Skeletal muscle tissue (tissue), 4 donors: ENCODE measurements around the gene KCNIP4. TPM values are rescaled to one million over a fixed set of nuclear protein-coding genes. Genes with fewer than 3 reads are reported as not detected.

Source experiments
- H3K27ac ChIP-seq: one replicate; pipeline ENCODE4 v1.7.0; 2013; ENCODE audit warnings: mild to moderate bottlenecking, low read depth, low read length, inconsistent platforms
- H3K27me3 ChIP-seq, 3 donors: one replicate each; pipeline ENCODE4 v1.7.0; 2013; ENCODE audit warnings: low read length in 3 of 3; ENCODE audit not compliant: control insufficient read depth in 3 of 3, insufficient read depth in 3 of 3
- H3K36me3 ChIP-seq, 3 donors: one replicate each; pipeline ENCODE4 v1.7.0; 2013; ENCODE audit warnings: low read length in 3 of 3; ENCODE audit not compliant: control insufficient read depth in 3 of 3, insufficient read depth in 3 of 3
- H3K4me1 ChIP-seq, 3 donors: one replicate each; pipeline ENCODE4 v1.7.0; 2013; ENCODE audit warnings: low read length in 3 of 3, mild to moderate bottlenecking in 3 of 3; ENCODE audit not compliant: control insufficient read depth in 3 of 3, insufficient read depth in 3 of 3
- H3K4me3 ChIP-seq, 3 donors: one replicate each; pipeline ENCODE4 v1.7.0; 2013; ENCODE audit warnings: low read length in 3 of 3
- H3K9ac ChIP-seq, 3 donors: one replicate each; pipeline ENCODE4 v1.7.0; 2013; ENCODE audit warnings: low read length in 3 of 3, mild to moderate bottlenecking in 3 of 3, moderate library complexity in 2 of 3, low read depth in 1 of 3
- H3K9me3 ChIP-seq, 3 donors: one replicate each; pipeline ENCODE4 v1.7.0; 2013; ENCODE audit warnings: low read length in 3 of 3; ENCODE audit not compliant: control insufficient read depth in 3 of 3
- total RNA-seq: library from RNA; depleted of rRNA; stranded (reverse); fragments of >200 nt; gene quantifications from one replicate; pipeline ENCODE4 v1.2.3, GENCODE V29; 2014
- donor health status: Osteomylitis.

KCNIP4 gene
- total RNA-seq, 1 donor from 2014 or later = 0.52 TPM

DNA sequence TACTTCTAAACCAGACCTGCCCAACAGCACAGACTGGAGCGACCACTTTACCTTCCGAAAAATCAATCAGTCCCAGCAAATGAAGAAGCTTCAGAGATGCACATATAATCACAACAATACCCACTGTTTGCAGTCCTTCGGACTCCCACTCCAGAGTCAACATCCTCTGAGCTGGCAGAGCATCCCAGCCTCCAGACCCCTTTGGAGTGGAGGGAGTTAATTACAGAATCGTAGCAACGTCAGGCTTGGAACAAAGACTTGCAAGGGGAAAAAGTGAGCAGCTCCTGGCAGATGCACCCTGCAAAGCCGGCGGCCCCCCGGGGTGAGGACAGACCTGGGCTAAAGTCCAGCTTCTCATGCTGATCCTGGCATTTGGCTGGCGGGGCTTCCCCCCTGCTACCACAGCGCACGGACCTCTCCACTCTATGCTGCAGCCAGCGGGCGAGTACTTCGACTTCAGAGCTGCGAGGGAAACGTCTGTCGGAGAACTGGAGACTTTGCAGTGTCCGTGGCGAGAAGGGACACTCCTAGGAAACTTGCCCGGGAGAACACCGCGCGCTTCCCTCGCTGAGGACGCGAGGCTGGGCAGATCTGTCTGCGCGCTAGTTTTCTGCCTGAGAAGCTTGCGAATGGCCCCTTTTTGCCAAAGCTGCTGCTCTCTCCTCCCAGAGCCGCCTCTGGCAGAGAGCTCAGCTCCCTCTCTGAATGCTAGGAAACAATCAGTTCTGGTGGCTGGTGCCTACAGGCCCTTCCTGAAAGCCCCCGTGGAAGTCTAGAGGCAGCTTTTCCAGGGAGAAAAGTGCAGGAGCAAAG, 964.6 kb downstream of the KCNIP4 start:
- no peak overlapping the region for H3K9ac ChIP-seq
- H3K9me3 ChIP-seq = no peaks in the 10 kb centered on the region
- no peaks in the 10 kb centered on the region for H3K4me1 ChIP-seq
- H3K27ac ChIP-seq = no peak overlapping the region
- no peak overlapping the region for H3K4me3 ChIP-seq
- peaks cover 0 to 15% (median 0%) of the 10 kb centered on the region in 3 donors for H3K27me3 ChIP-seq
- no peaks in the 10 kb centered on the region for H3K36me3 ChIP-seq

DNA sequence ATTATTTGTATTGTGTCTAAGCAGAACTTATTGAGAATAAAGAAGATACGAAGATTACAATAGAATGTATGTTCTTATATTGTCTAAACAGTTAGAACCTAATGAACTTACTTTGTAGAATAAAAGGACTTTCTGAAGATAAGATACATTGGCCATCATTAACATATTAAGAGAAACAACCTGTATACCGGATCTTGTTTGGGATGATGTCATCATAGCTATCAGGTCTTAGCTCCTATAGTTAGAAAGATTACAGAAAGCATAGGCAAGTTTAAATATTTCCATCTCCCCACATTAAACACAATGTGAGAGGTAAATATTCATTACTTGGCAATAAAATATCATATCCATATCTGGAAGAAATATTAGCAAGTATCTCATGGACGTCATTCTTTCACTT, 966.0 kb downstream of the KCNIP4 start:
- Histone ChIP-seq H3K36me3 (no peaks in the 10 kb centered on the region), H3K27ac (no peak overlapping the region), H3K4me1 (no peaks in the 10 kb centered on the region), H3K9ac (no peak overlapping the region), H3K4me3 (no peak overlapping the region), H3K9me3 (no peaks in the 10 kb centered on the region), H3K27me3 (peaks cover 0 to 15% (median 0%) of the 10 kb centered on the region in 3 donors)

DNA sequence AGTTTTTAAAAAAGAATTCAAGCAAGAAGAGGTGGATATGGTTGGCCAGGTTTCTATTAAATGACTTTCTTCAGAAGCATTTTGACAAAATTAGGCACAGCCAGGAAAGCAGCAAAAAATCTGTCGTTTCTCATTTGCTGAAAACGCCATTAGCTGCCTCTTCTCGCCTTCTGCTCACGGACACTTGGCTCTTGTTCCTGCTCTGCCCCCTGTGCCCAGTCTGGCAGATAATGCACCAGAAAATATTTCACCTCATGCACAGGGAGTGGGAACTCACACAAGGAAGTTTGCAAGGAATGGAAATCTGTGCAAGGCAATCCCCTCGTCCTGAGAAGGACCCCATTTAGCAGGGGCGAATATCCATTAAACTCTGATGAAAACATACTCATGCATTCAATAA, 988.3 kb downstream of the KCNIP4 start:
- Histone ChIP-seq H3K9me3 (no peaks in the 10 kb centered on the region), H3K27ac (no peak overlapping the region), H3K27me3 (no peaks in the 10 kb centered on the region), H3K4me1 (no peaks in the 10 kb centered on the region), H3K4me3 (no peak overlapping the region), H3K9ac (no peak overlapping the region), H3K36me3 (no peaks in the 10 kb centered on the region)

DNA sequence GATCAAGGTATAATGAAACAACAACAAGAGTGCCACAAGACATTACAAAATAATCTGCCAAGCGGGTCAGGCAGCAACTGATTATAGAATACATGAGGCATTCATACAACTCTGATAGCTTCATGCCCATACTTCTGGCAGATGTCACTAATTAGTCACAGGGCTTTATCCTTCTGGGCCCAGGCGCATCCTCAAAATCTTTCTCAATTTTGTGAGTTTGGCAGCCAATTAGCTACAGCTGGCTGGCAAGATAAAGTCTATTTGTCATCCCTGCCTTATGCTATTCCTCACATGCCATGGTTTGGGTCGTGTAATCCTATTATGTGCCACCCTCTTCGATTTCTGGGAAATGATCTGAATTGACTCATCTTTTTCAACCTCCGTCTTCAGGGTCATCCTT, 994.0 kb downstream of the KCNIP4 start:
- H3K4me1 ChIP-seq = no peaks in the 10 kb centered on the region
- no peaks in the 10 kb centered on the region for H3K36me3 ChIP-seq
- no peak overlapping the region for H3K27ac ChIP-seq
- no peaks in the 10 kb centered on the region for H3K9me3 ChIP-seq
- no peak overlapping the region for H3K4me3 ChIP-seq
- no peaks in the 10 kb centered on the region for H3K27me3 ChIP-seq
- no peak overlapping the region for H3K9ac ChIP-seq

DNA sequence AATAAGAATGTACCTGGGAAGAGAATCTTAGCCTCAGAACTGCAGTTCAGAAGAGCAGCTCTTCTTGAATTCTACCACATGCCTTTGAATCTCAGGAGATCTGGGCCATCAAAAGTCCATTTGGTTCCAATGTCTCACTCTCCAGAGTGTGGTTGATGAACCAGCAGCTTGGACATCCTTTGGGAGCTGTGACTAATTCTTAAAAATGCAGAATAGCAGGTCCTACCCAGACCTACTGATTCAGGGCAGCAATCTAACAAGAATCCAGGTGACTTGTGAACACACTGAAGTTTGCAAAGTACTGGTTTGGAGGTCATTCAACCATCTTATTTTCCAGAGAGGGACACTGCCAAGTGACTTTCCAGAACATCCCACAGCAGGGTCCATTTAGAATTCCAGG, 1003.6 kb downstream of the KCNIP4 start:
- Histone ChIP-seq H3K27me3 (no peaks in the 10 kb centered on the region), H3K36me3 (no peaks in the 10 kb centered on the region), H3K9ac (no peak overlapping the region), H3K27ac (no peak overlapping the region), H3K9me3 (peaks cover 0 to 4% (median 0%) of the 10 kb centered on the region in 3 donors), H3K4me1 (no peaks in the 10 kb centered on the region), H3K4me3 (no peak overlapping the region)

DNA sequence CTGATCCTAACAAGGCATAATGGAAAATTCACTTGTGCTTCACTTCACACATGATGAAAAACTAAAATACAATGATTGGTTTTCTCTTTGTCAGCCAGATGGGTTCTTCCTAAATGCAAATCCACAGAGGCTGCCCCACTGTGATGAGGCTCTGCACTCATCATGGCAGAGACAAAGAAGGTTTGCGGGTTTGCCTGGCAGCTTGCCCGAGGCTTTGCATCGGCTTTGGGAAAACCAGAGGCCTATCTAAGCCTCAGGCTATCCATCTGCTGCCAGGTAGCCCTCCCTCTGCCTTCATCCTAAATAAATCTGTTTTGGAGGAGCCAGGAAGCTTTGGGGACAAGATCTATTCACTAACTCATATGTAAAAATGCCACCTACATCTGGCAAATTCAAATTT, 1004.1 kb downstream of the KCNIP4 start:
- H3K4me1 ChIP-seq = no peaks in the 10 kb centered on the region
- no peaks in the 10 kb centered on the region for H3K36me3 ChIP-seq
- peaks cover 0 to 4% (median 0%) of the 10 kb centered on the region in 3 donors for H3K9me3 ChIP-seq
- no peak overlapping the region for H3K9ac ChIP-seq
- H3K27me3 ChIP-seq = no peaks in the 10 kb centered on the region
- no peak overlapping the region for H3K4me3 ChIP-seq
- no peak overlapping the region for H3K27ac ChIP-seq

DNA sequence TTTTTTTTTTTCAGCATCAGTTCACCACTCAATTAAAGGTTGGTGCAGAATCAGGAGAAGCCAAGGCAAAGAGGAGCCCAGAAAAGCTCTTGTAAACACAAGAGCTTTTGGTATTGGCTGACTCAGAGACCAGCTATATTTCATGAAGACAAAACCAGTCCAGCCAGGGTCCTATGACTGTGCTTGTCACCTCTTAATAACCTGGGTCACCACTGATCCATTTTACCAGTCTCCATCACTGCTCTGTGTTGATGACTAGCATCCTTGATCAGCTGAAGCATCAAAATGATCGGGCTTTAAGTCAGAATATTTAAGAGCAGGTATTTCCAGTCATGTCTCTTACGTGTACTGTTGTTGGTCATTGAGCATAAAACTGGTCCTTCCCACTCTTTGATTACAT, 1010.4 kb downstream of the KCNIP4 start:
- Histone ChIP-seq H3K27ac (no peak overlapping the region), H3K4me3 (no peak overlapping the region), H3K27me3 (no peaks in the 10 kb centered on the region), H3K36me3 (no peaks in the 10 kb centered on the region), H3K4me1 (no peaks in the 10 kb centered on the region), H3K9me3 (no peaks in the 10 kb centered on the region), H3K9ac (no peak overlapping the region)

DNA sequence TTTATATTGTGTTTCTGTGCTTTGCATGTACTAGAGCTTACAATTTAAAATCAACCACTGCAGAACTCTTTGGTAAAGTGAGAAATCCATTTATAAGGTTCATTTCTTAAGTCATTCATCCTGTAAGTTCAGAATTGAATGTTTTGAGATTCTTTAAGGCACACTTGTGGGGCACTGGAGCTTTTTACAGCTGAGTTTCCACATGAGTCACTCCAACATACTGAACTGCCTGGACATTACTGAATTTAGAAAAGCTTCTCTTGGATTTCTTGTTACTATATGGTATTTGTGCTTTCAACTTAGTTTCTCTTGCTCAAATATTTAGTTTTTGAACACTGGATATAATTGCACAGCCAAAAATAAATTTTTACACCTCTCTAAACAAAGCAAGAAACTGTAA, 1022.0 kb downstream of the KCNIP4 start:
- no peaks in the 10 kb centered on the region for H3K27me3 ChIP-seq

DNA sequence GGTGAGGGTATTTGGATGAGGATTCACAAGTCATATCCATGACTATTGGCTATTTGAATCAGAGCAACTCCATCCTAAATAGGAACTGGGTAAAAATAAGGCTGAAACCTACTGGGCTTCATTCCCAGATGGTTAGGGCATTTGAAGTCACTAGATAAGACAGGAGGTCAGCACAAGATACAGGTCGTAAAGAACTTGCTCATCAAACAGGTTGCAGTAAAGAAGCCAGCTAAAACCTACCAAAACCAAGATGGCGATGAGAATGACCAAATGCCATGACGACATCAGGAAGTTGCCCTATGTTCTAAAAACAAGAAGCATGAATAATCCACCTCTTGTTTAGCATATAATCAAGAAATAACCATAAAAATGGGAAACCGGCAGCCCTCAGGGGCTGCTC, 1023.4 kb downstream of the KCNIP4 start:
- H3K36me3 ChIP-seq = no peaks in the 10 kb centered on the region
- no peaks in the 10 kb centered on the region for H3K4me1 ChIP-seq
- no peak overlapping the region for H3K9ac ChIP-seq
- H3K27ac ChIP-seq = no peak overlapping the region
- H3K27me3 ChIP-seq = no peaks in the 10 kb centered on the region
- H3K4me3 ChIP-seq = no peak overlapping the region
- no peaks in the 10 kb centered on the region for H3K9me3 ChIP-seq

More for the DNA sequence above, 1022.0 kb downstream of the KCNIP4 start:
- Histone ChIP-seq H3K27ac (no peak overlapping the region), H3K9ac (no peak overlapping the region), H3K4me1 (no peaks in the 10 kb centered on the region), H3K36me3 (no peaks in the 10 kb centered on the region), H3K9me3 (no peaks in the 10 kb centered on the region), H3K4me3 (no peak overlapping the region)

DNA sequence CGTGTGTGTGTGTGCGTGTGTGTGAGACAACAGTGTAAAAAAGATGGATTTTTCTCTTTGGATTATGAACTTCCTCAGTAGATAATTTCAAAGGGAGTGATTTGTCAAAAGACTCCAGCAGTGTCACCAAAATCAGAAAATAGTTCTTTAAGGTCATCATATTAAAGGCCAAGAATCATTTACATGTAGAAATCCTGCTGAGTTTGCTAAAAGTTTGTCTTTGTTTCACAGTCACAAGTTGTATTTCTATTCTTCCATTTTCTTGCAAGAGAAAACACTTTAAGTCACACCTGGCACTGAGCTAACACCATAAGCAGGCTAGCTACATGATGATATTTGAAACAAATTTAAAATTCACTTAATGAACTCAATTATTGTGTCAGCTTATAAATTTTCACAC, 1025.6 kb downstream of the KCNIP4 start:
- Histone ChIP-seq H3K36me3 (no peaks in the 10 kb centered on the region), H3K4me1 (no peaks in the 10 kb centered on the region), H3K9me3 (no peaks in the 10 kb centered on the region), H3K27me3 (no peaks in the 10 kb centered on the region), H3K9ac (no peak overlapping the region), H3K27ac (no peak overlapping the region), H3K4me3 (no peak overlapping the region)
